GM12801 (cell line): Measurements from ENCODE around the gene HOXD13.

ENCODE experiments used
- CTCF ChIP-seq: IDR thresholded peaks from one replicate; pipeline ENCODE4 v1.5.1; 2011; ENCODE audit warnings: control low read depth; ENCODE audit not compliant: insufficient read length; ENCODE audit errors: extremely low read depth

The HOXD13 gene

GRCh38 chr2:176140513-176141317 lies 48.2 kb downstream of the HOXD13 start:
- TF ChIP-seq CTCF, result no peak

- TF ChIP-seq CTCF, result no peak
Observed at GRCh38 chr2:176142281-176142680, 49.8 kb downstream of the HOXD13 start.
